PFSK-1 (cell line): ENCODE data around the gene CKAP5.

ENCODE experiments used
- FOXP2 ChIP-seq: optimal IDR thresholded peaks from 2 replicates; pipeline ENCODE3; 2011; ENCODE audit warnings: borderline replicate concordance, control low read depth, inconsistent platforms; ENCODE audit not compliant: insufficient read depth; ENCODE audit errors: extremely low read length, extremely low read depth
- POLR2AphosphoS5 ChIP-seq: IDR thresholded peaks from 2 replicates; pipeline ENCODE4 v1.6.1; 2012; ENCODE audit warnings: low read depth, mild to moderate bottlenecking, control low read depth, low read length, moderate library complexity
- SIN3A ChIP-seq: IDR thresholded peaks from 2 replicates; pipeline ENCODE4 v1.6.1; 2012; ENCODE audit warnings: mild to moderate bottlenecking, low read length, moderate library complexity, borderline replicate concordance; ENCODE audit not compliant: insufficient read depth
- TAF1 ChIP-seq: IDR thresholded peaks from 2 replicates; pipeline ENCODE4 v1.6.1; 2012; ENCODE audit warnings: low read length, control low read depth, borderline replicate concordance; ENCODE audit not compliant: insufficient read depth
- TF ChIP-seq, protein P1 (sequence below), 2 experiments: IDR thresholded peaks; 2 replicates each; pipeline versions ENCODE4 v1.6.1 to v1.8.0; 2011 to 2012; ENCODE audit warnings: low read depth in 2 of 2, low read length in 2 of 2, control low read depth in 1 of 2, inconsistent platforms in 1 of 2, mild to moderate bottlenecking in 1 of 2, moderate library complexity in 1 of 2; ENCODE audit not compliant: insufficient read depth in 1 of 2

CKAP5 gene

GRCh38 chr11:46886211-46886610, 40.1 kb upstream of the CKAP5 start:
- TF ChIP-seq, protein P1, sequence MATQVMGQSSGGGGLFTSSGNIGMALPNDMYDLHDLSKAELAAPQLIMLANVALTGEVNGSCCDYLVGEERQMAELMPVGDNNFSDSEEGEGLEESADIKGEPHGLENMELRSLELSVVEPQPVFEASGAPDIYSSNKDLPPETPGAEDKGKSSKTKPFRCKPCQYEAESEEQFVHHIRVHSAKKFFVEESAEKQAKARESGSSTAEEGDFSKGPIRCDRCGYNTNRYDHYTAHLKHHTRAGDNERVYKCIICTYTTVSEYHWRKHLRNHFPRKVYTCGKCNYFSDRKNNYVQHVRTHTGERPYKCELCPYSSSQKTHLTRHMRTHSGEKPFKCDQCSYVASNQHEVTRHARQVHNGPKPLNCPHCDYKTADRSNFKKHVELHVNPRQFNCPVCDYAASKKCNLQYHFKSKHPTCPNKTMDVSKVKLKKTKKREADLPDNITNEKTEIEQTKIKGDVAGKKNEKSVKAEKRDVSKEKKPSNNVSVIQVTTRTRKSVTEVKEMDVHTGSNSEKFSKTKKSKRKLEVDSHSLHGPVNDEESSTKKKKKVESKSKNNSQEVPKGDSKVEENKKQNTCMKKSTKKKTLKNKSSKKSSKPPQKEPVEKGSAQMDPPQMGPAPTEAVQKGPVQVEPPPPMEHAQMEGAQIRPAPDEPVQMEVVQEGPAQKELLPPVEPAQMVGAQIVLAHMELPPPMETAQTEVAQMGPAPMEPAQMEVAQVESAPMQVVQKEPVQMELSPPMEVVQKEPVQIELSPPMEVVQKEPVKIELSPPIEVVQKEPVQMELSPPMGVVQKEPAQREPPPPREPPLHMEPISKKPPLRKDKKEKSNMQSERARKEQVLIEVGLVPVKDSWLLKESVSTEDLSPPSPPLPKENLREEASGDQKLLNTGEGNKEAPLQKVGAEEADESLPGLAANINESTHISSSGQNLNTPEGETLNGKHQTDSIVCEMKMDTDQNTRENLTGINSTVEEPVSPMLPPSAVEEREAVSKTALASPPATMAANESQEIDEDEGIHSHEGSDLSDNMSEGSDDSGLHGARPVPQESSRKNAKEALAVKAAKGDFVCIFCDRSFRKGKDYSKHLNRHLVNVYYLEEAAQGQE (IDR thresholded peaks at IDR 0.05; ENCODE audit: insufficient read depth in 1 of 2, low read depth in 2 of 2, low read length in 2 of 2): no peak
- TF ChIP-seq FOXP2 (no peak), SIN3A (no peak), POLR2AphosphoS5 (no peak), TAF1 (no peak)

DNA sequence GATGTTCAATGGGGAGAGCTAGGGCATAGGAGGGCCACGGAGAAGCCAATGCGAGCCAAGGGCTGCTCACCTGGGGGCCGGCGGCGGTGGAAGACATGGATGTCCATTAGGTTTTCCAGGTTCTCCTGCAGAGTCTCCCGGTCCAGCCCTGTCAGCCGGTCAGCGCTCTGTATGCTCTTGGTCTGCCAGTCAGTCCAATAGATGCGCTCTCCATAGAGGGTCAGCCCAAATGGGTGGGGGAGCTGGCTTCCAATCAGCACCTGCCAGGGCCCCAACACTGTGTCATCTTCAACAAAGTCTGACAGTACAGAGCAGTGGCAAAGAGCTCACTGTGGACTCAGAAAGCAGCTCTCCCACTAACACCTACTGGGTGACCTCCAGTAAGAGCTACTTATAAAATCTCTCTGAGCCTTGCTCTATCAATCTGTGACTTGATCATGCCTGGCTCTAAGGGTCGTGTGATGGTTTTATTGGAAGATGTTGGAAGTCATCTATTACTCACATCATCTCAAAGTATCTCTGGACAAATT, 33.0 kb upstream of the CKAP5 start:
- TF ChIP-seq, protein P1 (IDR thresholded peaks at IDR 0.05; ENCODE audit: insufficient read depth in 1 of 2, low read depth in 2 of 2, low read length in 2 of 2): no peak
- TF ChIP-seq TAF1 (no peak), SIN3A (no peak), POLR2AphosphoS5 (no peak), FOXP2 (no peak)

- TF ChIP-seq TAF1: no peak
- no peak for TF ChIP-seq SIN3A
- TF ChIP-seq FOXP2: no peak
- no peak for TF ChIP-seq POLR2AphosphoS5
- TF ChIP-seq, protein P1 (IDR thresholded peaks at IDR 0.05; ENCODE audit: insufficient read depth in 1 of 2, low read depth in 2 of 2, low read length in 2 of 2): no peak
Observed at GRCh38 chr11:46877580-46877979, 31.5 kb upstream of the CKAP5 start.

DNA sequence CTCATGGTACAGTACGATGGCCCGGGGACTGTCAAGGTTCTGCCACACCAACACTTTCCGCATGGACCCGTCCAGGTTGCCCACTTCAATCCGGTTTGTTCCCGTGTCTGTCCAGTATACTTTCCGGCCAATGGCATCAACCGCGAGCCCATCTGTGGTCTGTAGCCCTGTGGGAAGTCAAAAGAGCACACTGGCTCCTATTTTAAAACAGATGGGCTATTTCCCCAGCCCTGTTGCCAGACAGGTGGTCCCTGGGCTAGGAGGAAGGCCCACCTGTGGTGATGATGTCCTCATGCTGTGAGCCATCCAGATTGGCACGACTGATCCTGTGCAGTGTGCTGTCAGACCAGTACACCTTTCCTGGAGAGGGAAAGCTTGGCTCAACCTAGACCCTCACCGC, 30.4 kb upstream of the CKAP5 start:
- TF ChIP-seq, protein P1 (IDR thresholded peaks at IDR 0.05; ENCODE audit: insufficient read depth in 1 of 2, low read depth in 2 of 2, low read length in 2 of 2): no peak
- TF ChIP-seq SIN3A: no peak
- no peak for TF ChIP-seq TAF1
- no peak for TF ChIP-seq POLR2AphosphoS5

GRCh38 chr11:46874586-46874985, 28.5 kb upstream of the CKAP5 start:
- TF ChIP-seq, protein P1 (IDR thresholded peaks at IDR 0.05; ENCODE audit: insufficient read depth in 1 of 2, low read depth in 2 of 2, low read length in 2 of 2): no peak
- TF ChIP-seq FOXP2 (no peak), SIN3A (no peak), POLR2AphosphoS5 (no peak), TAF1 (no peak)
